ENCODE data around the gene DNAH1.

The DNAH1 gene

DNA sequence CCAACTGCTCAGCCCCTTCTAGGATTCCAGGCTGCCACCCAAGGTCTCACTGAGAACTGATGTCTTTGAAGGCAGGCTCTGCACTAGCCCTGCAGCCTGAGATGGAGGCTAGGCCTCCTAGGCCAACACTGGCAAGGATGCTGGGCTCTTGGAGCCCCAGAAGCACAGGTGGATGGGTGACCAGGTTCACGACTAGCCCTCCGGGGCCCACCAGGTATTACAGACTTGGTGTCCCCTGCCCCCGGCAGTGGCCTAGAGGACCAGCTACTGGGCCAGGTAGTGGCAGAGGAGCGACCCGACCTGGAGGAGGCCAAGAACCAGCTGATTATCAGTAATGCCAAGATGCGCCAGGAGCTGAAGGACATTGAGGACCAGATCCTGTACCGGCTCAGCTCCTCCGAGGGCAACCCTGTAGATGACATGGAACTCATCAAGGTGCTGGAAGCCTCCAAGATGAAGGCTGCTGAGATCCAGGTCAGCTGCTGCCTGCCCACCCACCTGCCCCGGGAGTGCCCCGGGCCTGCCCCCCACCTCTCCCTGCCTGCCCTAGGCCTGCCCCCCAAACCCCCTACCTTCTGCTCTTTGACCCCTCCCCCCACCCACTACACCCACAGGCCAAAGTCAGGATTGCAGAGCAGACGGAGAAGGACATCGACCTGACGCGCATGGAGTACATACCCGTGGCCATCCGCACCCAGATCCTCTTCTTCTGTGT is 76.3 kb downstream of the DNAH1 start:
- no peak for DNase-seq

DNA sequence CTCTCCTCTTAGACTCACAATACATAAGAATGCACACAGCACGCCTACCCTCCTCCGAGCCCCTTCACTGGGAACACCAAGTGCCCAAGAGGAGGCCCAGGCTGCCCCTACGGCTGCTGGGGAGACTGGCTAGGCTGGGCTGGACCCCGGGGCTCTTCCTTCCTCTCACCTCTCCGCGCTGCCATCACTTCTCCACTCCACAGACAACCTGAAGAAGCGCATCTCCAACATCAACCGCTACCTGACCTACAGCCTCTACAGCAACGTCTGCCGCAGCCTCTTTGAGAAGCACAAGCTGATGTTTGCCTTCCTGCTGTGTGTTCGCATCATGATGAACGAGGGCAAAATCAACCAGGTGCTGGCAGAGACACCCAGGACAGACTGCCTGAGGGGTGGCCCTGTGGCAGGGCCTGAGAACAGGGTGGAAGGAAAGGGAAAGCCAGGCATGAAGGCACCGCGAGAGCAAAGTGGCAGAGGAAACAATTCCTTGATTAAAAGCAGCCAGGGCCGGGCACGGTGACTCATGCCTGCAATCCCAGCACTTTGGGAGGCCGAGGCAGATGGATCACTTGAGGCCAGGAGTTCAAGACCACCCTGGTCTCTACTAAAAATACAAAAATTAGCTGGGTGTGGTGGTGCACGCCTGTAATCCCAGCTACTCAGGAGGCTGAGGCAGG is 77.2 kb downstream of the DNAH1 start:
- no peak for DNase-seq

DNA sequence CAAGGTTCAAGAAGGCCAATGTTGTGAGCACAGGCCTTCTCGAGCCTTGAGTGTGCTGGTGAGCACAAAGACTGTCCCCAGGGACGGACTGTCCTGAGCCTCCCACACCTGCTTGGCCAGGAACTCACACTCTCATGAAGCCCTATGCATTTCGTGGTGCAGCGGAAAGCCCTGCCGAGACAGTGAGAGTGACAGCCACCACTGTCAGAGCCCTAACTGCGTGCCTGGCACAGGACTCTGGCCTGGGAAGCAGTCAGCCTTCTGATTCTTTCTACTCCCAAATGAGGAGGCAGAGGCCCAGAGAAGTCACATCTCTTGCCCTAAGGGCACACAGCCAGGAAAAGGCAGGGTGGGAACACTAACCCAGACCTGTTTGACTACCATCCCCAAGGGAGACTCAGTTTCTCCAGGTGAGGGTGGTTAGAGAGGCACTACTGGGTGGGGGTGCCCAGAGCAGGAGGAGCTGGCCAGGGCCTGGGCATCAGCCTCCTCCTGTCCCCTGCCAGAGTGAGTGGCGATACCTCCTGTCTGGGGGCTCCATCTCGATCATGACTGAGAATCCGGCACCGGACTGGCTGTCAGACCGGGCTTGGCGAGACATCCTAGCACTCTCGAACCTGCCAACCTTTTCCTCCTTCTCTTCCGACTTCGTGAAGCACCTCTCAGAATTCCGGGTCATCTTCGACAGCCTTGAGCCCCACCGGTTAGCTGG is 78.0 kb downstream of the DNAH1 start:
- DNase-seq, result no peak

DNA sequence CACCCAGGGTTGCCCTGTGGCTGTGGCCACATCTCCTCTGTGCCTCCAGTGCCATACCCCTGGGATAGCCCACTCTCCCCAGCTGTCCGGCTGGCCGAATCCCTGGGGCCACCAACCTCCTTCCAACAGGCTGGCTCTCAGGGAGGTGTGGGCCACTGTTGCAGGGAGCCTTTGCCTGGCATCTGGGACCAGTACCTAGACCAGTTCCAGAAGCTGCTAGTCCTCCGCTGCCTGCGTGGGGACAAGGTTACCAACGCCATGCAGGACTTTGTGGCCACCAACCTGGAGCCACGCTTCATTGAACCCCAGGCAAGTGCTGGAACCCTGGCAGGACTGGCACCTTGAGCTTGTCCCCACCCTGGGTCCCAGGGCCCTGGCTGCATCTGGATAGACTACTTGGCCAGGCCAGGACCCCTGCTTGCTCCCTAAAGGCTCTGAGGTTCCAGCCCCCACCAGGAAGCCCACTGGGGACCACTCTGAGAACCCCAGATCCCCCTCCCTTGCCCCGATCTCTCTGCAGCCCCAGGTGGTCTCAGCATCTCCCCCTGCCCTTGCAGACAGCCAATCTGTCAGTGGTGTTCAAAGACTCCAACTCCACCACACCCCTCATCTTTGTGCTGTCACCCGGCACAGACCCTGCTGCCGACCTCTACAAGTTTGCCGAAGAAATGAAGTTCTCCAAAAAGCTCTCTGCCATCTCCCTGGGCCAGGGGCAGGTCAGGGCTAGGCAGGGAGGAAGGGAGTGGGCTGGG is 78.8 kb downstream of the DNAH1 start:
- DNase-seq, result no peak

DNA sequence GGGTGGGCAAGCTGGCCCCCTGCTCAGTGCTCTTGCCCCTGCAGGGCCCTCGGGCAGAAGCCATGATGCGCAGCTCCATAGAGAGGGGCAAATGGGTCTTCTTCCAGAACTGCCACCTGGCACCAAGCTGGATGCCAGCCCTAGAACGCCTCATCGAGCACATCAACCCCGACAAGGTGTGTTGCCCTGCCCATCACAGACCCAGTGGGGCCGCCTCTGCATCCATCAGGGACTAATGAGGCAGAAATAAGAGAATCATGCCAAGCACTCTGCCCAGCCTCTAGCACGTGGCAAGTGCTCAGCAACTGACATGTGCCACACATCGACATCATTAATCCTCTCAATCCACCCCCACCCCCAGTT is 79.4 kb downstream of the DNAH1 start:
- DNase-seq, result no peak

DNA sequence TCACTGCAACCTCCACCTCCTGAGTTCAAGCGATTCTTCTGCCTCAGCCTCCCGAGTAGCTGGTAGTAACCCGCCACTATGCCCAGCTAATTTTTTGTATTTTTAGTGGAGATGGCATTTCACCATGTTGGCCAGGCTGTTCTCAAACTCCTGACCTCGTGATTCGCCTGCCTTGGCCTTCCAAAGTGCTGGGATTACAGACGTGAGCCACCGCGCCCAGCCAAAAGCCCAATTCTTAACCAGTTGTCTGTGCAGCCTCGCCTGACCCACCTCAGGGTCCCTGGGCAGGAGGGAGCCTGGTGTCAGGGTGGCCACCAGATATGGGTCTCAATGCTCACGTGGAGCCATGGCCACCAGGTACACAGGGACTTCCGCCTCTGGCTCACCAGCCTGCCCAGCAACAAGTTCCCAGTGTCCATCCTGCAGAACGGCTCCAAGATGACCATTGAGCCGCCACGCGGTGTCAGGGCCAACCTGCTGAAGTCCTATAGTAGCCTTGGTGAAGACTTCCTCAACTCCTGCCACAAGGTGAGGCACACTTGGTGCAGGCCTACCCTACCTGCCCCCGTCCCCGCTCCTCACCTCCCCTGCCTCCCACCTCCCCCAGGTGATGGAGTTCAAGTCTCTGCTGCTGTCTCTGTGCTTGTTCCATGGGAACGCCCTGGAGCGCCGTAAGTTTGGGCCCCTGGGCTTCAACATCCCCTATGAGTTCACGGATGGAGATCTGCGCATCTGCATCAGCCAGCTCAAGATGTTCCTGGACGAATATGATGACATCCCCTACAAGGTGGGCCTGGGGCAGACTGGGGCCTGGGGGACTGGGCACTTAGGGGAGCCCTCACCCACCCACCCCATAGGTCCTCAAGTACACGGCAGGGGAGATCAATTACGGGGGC is 80.1 kb downstream of the DNAH1 start:
- DNase-seq, result no peak

DNA sequence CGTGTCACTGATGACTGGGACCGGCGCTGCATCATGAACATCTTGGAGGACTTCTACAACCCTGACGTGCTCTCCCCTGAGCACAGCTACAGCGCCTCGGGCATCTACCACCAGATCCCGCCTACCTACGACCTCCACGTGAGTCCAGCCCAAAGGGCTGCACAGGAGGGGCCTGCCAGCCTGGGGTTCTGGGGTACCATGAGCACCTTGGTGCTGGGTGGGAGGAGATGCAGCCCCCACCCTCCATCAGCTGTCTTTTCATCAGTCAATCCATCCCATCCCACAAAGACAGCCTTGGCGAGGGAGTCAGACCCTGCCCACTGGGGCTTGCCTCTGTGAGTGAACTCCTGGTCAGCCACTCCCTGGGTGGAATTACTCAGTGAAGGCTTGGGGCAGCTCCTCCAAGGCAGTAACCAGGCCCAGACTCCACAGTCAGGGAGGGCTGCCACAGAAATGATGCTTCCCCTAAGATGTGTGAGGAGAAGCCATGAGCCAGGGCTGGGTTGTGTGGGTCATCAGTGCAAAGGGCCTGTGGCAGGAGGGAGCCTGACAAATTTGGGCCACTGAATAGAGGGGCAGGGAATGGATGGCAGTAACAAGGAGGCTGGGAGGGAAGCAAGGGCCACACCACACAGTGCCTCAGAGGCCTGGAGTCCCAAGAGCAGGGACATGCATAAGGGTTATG is 80.9 kb downstream of the DNAH1 start:
- DNase-seq, result no peak

DNA sequence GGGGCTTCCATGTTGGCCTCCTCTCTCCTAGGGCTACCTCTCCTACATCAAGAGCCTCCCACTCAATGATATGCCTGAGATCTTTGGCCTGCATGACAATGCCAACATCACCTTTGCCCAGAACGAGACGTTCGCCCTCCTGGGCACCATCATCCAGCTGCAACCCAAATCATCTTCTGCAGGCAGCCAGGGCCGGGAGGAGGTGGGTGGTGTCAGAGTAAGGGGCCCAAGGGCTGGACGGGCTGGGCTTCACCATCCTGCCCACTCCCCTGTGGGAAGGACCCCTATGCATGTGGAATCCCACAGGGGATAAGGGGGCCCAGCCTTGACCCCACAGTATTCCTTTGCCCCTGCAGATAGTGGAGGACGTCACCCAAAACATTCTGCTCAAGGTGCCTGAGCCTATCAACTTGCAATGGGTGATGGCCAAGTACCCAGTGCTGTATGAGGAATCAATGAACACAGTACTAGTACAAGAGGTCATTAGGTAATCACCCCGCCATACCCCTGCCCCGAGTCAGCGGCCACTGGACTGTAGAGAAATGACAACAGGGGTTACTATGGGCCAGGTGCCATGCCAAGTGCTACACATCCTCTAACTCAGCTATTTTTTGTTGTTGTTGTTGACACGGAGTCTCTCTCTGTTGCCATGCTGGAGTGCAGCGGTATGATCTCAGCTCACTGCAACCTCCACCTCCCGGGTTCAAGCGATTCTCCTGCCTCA is 81.7 kb downstream of the DNAH1 start:
- DNase-seq, result no peak

DNA sequence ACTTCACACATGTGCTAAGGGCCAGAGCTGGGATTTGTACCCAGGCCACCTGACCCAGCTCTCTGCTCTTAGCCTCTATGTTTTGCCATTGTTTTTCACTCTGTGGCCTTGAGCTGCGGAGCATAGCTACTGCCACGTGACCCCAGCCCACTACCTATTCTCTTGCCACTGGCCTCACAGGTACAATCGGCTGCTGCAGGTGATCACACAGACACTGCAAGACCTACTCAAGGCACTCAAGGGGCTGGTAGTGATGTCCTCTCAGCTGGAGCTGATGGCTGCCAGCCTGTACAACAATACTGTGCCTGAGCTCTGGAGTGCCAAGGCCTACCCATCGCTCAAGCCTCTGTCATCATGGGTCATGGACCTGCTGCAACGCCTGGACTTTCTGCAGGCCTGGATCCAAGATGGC is 82.6 kb downstream of the DNAH1 start:
- DNase-seq, result no peak

DNA sequence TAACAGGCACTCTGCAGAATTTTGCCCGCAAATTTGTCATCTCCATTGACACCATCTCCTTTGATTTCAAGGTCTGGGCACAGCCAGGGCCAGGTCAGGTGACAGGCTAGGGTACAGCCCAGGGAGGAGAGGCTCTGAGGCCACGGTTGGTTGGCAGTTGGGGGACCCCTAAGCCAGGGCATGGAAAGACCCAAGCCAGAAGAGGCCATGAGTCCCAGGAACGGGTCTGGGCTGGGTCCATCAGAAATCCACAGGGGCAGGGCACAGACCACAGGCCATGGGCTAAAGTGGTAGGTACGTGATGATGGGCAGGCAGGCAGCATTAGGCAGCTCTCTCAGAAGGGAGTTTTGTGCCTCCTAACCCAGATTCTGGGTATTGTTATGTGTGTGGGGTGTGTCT is 83.0 kb downstream of the DNAH1 start:
- DNase-seq, result no peak

DNA sequence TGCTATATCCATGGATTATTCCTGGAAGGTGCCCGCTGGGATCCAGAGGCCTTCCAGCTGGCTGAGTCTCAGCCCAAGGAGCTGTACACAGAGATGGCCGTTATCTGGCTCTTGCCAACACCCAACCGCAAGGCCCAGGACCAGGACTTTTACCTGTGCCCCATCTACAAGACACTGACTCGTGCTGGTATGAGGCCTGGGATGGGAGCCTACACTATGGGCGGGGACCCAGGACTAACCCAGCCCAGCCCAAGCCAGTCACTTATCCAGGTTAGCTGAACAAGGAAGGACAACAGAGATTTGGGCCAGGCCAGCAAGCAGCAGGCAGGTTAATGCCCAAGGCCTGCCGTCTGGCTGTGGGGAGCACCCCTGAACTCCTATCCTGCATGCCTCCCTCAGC is 83.5 kb downstream of the DNAH1 start:
- DNase-seq, result no peak

DNA sequence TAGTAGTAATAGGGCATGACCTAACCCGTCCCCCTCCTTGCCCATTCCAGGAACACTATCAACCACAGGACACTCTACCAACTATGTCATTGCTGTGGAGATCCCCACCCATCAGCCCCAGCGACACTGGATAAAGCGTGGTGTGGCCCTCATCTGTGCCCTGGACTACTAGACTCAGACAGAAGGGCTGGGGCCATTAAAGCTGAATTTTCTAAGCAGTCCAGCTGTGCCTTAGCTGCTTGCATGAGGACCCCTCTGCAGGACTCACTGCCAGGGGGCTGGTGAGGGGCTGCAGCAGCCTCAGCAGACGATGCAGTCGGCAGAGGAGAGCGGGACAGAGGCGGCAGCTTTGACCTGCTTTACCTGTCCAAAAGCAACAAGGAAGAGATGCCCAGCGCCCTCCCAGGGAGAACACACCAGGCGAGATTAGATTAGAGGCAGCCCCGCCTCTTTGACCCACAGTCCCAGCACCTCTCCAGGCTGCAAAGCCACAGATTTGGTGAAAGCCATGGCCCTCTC is 84.2 kb downstream of the DNAH1 start:
- no peak for DNase-seq

DNA sequence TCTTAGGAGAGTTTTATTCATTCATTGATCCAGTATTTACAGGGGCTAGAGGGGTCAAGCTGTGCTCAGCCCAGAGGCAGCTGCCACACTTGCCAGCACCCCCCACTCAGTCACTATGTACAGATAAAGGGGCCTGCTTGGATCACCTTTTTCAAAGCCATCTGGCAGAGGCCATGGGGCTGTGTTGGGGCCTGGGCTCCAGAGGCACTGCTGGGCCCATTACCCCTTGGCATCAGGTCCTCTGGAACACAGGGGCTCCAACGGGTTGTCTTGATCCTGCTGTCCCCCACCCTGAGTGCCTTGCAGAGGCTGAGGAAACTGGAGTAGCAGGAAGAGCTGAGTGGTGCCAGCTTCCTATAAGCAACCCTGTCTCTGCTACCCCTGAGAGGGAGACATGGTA is 84.9 kb downstream of the DNAH1 start:
- no peak for DNase-seq

DNA sequence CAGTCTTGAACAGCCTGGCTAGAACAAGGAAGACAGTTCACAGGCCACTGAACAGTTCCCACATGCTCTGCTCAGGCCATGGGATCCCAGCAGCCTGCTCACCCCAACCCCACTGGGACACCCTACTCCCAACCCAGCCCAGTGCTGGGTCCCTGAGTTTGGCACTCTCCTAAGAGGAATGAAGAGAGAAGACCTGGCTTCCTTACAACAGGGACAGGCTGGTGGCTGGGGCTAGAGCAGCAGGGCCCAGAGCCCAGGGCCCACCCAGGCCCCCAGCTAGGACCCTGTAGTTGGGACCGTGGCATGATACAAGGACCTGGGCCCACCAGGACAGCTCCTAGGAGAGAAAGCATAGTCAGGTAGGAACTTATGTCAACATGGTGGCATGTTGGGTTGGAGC is 85.4 kb downstream of the DNAH1 start:
- no peak for DNase-seq

DNA sequence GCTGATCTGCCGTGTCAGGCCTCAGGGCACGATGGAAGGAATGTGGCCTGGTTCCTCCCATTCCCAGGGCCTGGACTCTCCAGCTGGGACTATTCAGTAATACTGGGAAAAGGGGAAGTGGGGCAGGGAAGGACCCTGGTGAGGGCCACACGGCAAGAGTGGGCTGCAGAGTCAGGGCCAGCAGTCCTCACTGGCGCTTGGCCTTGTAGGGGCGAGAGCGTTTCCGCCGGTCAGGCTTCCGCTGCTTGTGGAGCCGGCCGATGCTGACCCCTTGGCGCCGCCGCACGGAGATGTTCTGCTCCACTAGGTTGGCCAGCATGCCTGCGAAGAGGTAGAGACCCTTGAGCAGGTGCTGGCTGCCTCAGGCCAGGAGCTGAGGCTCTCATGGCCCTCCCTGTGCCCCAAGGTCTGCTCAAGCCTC is 86.0 kb downstream of the DNAH1 start:
- DNase-seq, result no peak

DNA sequence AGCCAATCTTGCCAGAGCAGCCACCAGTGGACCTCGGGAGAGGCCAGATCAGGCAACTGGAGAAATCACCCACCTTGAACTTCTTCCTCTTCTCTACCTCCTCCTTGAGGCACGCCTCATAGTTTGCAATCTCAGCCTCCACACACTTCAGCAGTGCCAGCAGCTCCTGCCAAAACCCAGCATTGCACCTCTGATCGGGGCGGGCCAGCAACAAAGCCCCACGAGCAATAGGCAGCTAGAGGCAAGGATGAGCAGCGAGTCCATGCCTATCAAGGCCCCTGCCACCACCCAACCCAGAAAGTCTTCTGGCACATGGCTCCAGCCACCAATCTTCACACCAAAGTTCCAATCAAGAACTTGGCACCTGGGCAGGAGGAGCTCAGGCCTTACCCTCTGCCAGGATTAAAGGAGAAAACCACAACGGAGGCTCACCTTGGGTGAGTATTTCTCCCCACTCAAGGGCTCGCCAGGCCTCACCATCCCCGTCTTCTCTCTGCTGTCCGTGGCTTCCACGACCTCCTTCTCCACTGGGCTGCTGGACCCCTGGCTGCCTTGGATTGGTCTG is 86.7 kb downstream of the DNAH1 start:
- no peak for DNase-seq

DNA sequence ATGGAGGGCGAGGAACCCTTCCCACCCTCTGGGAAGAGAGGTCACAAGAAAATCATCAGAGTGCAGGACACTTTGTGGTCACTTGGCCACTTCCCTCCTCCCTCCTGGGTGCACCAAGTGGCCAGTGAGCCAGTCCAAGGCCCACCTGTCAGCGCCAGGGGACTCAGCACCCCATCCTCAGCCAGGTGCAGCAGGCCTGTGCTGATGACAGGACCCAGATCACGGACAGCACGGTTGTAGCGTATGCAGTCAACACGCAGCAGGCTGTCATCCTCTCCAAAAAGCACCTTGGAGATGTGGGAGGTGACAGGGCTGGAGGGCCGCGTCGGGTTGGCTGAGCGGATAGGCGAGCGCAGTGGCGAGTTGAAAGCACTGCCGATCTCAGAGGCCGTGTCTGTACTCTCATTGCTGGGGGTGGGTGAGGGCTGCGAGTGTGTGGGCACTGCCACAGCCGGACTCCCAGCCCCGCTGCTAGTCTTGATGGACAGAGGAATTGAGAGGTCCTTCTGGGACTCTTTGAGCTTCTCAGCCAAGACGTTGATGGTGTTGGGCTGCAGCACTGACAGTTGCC is 87.2 kb downstream of the DNAH1 start:
- no peak for DNase-seq

DNA sequence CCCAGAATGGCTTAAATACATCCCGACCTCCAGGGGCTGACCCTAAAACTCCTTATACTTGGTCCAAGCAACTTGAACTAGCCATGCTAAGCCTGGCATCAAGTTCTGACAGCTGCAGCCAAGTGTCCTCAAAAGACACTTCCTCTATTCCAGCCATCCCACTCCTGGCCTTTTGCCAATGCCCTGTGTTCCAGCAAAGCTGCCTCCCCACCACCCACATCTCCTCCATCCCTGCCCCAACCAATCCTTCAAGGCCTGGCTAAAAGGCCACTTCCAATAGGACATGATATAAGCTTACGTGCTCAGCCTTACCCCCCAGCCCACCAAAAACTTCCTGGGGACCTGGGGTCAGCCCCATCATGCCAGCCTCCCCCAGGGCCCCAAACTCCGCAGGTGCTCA is 87.8 kb downstream of the DNAH1 start:
- DNase-seq, result no peak

DNA sequence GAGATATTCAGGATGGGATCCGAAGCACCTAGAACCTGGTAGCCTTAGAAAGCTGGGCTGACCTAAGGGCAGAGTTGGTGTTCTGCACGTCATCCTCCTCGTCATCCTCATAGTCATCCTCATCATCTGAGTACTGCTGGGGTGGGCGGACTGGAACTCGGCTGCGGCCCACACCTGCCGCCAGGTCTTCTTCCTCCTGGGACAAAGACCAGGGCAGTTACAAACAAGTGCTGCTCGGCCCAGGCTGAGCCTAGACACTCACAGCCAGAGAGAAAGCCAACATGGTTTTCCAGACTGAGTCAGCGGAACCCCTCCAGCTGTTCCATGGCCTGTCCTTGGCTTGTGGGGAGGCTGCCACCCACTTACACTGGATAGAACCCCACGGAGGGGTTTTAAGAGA is 88.3 kb downstream of the DNAH1 start:
- DNase-seq, result no peak

DNA sequence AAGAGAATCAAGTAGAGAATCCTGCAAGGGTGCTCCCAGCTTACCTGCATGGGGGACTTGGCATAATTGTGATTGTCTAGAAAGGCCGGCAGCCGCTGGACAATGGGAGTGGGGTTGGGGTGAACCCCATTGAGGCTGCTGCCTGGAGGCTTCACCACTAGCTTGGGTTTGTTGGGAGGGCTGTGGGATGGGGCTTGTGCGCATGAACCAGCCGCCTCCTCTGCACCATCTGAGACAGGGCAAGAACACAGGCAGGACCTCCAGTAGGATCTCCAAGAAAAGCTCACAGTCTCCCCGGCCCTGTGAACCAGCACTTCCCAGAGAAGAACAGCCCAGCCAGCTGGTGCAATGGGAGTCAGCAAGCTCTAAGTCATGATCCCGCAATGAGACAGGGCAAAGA is 88.9 kb downstream of the DNAH1 start:
- no peak for DNase-seq

Measured in fibroblast of skin of abdomen (primary cell).